Bone marrow (tissue), 2 donors: ENCODE results near the gene SBK3.
"Not testable (repeated sequence)": the region's sequence is repeated elsewhere in the genome, so short reads cannot be mapped to it uniquely, and the experiment has no call there.

Source experiments
- DNase-seq, 2 donors: peaks; one replicate each; lab custom pipeline; 2025; lab: John Stamatoyannopoulos, UW

Gene SBK3

DNA sequence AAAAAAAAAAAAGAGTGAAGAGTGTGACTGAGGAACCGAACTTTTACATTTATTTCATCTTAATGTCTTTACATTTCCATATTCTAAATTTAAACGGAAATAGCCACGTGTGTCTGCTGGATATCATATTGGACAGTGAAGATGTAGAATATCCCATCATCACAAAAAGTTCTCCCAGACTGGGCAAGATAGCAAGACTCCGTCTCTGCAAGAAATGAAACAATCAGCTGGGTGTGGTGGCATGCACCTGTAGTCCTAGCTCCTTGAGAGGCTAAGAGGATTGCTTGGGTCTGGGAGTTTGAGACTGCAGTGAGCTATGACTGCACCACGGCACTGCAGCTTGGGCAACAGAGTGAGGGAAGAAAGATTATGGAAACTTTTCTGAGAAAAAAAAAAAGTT, 31.4 kb upstream of the SBK3 start:
- DNase-seq: no peak

DNA sequence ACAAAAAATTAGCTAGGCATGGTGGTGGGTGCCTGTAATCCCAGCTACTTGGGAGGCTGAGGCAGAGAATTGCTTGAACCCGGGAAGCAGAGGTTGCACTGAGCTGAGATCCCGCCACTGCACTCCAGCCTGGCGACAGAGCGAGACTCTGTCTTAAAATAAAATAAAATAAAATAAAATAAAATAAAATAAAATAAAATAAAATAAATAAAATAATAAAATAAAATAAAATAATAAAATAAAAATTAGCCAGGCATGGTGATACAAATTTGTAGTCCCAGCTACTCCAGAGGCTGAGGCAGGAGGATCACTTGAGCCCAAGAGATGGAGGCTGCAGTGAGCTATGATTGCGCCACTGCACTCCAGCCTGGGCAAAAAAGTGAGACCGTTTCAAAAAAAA, 28.6 kb upstream of the SBK3 start:
- not testable (repeated sequence) for DNase-seq

DNA sequence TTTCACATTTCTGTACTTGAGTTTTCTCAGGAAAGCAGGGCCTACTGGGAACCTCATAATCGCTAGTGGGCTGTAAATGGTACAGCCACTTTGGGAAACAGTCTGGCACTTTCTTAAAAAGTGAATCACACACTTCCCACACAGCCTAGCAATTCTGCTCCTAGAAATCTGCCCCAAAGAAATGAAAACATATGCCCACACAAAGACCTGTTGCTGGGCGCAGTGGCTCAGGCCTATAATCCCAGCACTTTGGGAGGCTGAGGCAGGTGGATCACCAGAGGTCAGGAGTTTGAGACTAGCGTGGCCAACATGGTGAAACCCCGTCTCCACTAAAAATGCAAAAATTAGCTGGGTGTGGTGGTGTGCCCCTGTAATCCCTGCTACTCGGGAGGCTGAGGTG, 24.1 kb upstream of the SBK3 start:
- DNase-seq: not testable (repeated sequence)

DNA sequence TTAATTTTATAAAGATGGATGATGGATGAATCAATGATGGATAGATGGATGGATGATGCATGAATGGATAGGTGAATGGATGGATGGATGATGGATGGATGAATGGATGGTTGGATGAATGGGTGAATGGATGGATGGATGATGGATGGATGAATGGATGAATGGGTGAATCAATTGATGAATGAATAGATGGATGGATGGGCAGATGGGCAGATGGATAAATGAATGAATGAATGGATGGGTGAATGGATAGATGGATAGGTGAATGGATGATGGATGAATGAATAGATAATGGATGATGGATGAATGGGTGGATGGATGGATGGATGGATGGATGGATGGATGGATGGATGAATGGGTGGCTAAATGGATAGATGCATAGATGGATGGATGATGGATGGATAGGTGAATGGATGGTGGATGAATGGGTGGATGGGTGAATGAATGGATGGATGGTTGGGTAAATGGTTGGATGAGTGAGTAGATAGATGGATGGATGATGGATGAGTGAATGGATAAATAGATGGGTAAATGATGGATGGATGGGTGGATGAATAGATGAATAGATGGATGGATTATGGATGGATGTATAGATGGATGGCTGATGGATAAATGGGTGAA, 22.5 kb upstream of the SBK3 start:
- DNase-seq: no peak

DNA sequence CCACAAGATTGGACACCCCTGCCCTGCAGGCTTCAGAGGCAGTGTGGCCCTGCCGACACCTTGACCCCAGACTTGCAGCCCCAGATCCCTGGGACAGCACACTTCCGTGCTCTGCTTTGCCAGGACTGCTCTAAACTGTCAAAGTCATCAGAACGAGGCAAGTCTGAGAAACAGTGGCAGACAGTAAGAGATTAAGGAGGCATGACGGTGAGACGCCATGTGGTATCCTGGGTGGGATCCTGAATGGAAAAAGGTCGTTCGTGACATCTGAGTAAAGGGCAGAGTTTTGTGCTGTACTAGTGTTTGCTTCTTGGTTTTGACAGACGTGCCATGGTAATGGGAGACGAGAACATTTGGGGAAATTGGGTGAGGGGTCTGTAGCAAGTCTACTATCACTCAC, 21.5 kb upstream of the SBK3 start:
- DNase-seq: no peak

DNA sequence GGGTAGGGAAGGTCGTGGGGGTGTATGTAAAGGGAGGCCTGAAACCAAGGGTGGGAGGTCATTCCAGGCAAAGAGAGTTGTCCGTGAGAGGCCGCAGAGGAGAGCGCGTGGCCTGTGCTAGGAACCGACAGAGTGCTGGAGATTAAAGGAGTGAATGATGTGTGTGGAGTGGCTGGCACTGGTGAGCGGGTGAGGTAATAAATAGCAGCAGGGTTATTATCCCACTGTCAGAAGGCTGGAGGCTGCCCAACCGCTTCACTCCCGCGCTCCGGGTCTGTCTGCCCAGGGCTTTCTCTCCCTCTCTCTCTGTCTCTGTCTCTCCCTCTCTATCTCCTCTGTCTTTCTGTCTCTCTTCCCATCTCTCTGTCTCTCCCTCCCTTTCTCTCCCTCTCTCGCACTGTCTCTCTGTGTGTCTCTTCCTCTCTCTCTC, 17.9 kb upstream of the SBK3 start:
- DNase-seq: no peak

DNA sequence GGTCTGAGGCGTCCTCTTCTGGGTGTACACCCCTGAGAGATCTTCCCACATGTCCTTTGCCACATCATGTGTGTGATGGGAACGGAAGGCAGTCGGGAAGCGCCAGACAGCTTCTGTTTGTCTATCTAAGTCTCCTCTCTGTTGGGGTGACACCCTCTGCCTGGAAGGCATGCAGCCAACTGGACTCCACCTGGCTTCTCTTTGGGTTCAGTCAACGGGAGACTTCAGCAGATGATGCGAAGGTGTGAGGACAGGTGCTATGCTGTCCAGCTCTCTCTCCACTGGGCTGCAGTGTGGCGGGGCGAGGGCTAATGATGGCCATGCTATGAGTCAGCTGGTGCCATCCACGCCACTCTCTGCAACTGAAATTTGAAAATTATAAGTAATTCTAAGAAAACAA, 14.3 kb upstream of the SBK3 start:
- no peak for DNase-seq

DNA sequence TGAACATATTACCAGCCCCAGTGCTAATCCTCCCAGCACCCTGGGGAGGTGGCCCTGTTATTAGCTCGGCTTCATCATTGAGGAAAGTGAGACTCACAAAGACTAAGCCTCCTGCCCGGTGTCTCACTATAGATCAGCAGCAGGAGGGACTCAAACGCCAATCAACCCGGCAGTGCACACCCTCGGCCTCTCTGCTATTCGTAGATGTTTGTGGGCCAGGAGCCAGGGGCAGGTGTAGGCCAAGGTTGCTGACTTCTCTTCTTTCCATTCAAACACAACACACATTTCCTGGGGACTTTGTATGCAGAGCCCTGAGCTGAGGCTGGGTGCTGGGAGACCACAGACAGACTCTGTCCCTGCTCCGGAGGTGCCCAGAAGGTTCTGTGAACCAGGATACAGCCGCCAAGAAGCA, 9.4 kb upstream of the SBK3 start:
- DNase-seq: no peak

DNA sequence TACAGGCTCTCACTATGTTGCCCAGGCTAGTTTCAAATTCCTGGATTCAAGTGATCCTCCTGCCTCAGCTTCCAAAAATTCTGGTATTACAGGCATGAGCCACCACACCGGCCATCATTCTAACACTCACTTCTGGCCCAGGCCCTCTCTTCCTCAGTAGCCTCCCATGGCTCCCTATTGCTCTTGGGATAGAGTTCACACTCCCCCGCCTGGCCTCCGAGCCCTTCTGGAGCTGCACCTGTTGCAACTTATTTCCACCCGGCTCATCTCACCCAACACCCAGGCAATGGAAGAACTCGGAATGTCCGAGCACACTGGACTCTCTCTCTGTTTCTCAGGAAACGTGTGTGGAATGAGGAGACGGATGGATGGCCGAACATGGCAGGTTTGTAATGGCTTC, 9.0 kb upstream of the SBK3 start:
- no peak for DNase-seq

DNA sequence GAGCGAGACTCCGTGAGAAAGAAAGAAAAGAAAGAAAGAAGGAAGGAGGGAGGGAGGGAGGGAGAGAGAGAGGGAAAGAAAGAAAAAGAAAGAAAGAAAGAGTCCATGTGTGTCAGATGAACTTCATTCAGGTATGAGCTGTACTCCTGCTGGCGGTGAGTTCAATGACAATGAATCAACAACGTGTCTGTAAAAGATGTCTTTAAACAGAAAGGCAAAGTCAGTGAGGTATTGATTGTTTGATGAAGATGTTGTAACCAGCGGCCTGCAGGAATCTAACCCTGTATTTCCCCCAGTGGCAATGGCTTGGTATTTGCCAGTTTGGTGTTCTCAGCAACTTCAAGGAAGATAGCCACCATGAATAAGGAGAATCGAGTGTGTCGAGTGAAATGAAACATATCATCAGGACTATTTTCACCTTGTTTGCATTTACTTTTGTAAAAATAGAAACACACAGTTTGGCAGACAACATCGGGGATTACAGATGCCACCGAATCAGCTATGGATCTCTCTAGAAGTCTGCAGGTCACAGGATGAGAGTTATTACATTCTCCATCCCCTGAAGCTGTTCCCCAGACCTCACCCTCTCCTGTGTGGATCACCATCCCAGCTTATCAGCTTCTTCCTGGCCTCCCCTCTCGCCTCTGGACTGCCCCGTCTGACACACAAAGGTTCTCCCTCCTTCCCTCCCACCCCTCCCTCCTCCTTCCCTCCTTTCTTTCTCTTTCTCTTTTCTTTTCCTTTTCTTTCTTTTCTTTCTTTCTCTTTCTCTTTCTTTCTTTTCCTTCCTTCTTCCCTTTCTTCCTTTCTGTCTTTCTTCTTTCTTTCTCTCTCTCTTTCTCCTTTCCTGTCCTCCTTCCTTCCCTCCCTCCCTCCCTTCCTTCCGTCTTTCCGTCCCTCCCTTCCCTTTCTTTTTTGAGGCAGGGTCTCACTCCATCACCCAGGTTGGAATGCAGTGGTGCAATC, 8.2 kb upstream of the SBK3 start:
- no peak for DNase-seq

DNA sequence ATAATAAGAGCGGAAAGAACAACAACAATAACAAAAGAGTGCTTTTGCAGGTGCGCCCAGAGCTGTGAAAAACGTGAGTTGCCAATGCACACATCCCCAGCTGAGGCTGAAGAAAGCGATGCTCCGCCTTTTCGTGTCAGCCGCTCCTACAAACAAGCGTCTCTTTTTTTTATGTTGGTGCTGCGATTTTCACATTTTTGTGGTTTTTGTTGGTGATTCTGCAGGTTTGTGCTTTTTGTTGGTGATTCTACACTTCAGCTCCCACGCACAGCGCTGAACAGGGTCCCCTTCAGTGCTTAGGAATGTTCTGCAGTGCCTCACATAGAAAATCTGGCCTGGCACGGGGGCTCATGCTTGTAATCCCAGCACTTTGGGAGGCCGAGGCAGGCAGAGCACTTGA, 7.3 kb upstream of the SBK3 start:
- no peak for DNase-seq

DNA sequence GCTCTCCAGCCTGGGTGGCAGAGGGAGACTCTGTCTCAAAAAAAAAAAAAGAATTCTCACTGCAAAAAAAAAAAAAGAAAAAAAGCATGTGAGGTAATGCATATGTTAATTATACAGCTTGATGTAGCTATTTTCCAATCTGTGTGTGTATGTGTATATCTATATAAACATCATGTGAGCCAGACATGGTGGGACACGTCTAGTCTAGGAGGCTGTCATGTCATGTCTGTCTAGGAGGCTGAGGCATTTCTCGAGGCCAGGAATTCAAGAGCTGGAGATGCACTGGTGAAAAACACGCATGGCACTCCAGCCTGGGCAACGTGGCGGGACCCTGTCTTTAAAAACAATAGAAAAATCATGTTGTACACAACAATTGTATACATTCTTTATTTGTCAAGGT, 6.9 kb upstream of the SBK3 start:
- DNase-seq: no peak

DNA sequence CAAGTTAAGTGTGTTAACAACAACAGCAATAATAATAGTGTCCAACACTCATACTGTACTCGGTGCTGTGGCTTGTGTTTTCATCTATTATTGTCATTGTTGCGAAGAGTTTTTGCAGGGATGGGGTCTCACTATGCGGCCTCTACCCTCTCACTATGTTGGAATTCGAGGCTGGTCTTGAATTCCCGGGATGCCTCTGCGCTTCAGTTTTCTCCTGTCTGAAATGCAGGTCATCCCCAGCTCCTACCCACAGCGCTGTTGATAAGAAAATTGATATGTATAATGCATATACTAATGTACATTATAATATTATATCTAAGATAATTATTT, 4.9 kb upstream of the SBK3 start:
- no peak for DNase-seq

DNA sequence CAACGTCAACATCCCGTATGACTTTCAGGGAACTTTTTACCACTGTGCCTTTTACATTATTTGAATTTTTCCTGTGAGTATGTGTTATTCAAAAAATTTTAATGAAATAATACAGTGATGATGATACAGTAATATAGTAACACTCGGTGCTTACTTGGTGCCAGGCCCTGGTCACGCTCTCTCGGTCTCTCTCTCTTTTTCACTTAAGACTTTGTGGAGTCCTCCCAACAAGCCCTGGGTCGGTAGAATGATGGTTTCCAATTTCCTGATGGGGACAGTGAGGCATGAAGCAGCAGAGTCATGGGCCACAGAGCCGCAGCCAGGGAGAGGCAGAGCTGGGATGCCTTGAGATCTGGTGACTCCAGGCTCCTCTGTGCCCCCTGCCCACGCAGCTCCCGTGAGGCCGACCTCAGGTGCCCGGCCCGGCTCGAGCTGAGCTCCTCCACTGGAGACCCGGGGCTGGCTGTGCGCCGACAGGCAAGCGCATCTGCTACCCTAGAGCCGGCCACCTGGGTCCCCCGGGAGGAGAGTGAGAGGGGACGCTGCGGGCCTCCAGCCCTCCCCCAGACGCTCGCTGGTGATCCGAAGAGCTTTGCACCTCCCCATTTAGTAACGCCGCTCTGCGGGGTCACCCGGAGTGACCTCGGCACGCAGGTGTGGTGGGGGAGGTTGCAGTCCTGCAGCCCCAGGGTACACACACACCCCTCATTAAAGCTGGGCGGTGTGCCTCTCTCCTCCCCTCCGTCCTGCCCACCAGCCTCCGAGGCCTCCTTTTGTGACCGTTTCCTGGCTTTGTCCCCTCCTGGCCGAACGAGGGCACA, 4.4 kb upstream of the SBK3 start:
- DNase-seq: no peak

DNA sequence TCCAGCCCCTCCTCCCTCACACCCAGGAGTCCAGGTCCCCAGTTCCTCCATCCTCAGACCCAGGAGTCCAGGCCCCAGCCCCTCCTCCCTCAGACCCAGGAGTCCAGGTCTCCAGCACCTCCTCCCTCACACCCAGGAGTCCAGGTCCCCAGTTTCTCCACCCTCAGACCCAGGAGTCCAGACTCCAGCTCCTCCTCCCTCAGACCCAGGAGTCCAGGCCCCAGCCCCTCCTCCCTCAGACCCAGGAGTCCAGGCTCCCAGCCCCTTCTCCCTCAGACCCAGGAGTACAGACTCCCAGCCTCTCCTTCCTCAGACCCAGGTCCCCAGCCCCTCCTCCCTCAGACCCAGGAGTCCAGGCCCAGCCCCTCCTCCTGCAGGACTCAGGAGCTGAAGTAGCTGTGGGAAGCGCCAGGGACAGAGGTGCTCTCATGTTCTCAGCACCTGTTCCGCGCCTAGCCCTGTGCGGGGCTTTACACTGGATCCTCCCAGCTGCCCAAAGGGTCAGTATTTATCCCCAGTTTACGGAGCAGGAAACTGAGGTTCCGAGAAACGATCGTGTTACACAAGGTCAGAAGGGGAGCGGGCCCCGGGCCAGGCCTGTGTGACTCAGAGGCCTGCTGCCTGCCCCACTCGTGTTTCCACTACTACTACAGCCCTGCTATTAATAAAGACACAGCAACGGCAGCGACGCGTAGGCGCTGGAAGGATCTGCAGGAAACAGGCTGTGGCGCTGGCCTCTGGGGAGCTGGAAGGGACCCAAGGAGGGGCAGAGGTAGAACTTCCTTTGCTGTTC, 1.7 kb upstream of the SBK3 start:
- peak; percentile 3 to 80 for DNase-seq

DNA sequence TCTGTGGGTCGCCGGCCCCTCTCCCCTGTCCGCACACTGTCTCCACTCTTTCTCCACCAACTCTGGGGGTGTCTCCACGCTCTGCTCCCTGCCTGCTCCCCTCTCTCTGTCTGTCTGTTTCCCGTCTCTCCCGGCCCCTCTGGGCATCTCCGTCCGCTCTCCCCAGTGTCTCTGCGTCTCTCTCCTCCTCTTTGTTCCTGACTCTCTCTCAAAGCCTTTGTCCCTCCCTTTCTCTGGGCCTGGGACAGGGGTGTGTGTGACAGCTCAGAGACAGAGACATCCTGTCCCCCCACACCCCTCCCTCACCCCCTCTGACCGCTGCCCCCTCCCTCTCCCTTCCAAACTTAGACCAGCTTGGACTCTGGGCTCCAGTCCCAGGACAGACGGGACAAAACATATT, 668 bp upstream of the SBK3 start:
- no peak for DNase-seq

DNA sequence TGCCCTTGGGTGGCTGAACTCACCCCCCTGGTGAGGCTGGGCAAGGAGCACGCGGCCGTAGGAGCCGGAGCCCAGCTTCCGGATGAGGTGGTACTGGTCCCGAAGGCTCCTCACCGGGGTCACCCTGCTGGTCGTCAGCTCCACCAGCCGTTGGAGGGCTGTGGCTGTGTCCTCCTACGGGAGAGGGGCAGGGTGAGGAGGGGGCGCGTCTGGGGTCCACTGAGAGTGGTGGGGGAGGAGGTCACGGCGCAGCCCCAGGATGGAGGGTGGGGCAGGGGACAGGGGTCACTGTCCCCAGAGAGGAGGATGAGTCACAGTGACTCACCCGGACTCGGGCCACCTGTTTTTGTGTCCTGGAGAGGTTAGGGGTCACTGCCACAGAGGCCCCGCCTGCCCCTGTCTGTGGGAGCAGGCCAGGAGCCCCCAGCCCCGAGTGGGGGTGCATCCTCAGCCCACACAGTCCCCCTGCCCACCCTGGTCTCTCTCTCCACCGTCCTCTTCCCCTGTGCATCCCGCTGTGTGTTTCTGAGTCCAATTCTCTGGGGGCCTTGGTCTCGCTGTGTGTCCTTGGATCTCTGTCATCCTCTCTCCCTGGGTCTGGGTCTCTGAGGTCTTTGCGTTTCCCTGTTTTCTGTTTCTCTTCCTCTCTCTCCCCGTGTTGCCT, 435 bp downstream of the SBK3 start:
- no peak for DNase-seq

DNA sequence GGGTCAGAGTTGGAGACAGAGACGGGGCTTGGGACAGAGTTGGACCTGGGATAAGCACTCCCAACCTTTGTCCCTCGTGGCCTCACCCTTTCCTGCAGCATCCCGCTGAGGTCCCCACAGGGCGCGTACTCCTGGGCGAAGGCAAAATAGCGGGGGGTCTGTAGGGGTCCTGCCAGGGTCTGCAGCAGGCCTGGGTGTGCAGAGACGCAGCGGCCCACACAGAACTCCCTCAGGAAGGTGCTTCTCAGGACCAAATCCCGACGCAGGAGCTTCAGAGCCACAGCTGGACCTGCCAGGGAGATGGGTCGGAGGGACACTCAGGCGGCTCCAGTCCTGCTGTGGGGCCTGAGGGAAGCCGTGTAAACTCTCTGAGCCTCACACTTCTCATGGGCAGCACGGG, 1.3 kb downstream of the SBK3 start:
- DNase-seq: no peak

DNA sequence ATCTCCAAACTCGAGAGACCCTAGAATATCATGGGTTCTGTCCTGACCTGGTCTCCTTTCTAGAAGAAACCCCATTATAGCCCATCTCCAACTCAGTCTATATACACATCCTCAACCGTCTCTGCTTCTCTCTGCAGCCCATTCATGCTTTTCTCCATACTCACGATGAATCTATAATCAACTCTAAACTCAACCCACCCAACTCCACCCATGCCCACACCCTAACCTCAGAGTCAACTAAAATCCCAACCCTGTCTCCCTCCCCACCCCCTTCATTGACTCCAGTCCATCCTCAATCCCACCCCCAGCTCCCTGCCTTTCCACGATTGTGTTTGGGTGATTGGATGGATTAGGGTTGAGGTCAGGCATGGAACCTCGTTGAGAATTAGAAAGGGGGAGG, 1.8 kb downstream of the SBK3 start:
- DNase-seq: no peak

DNA sequence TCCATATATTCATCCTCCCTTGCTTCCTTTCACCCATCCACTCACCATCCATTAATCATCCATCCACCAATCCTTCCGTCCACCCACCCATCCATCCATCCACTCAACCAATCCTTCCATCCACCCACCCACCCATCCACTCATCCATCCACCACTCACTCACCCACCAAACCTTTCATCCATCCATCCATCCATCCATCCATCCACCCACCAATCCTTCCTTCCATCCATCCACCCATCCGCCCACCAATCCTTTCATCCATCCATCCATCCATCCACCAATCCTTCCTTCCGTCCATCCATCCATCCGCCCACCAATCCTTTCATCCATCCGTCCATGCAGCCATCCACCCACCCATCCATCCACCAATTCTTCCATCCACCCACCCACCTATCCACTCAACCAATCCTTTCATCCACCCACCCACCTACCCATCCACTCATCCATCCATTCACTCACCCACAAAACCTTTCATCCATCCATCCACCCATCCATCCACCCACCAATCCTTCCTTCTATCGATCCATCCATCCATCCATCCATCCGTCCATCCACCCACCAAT, 3.0 kb downstream of the SBK3 start:
- no peak for DNase-seq

DNA sequence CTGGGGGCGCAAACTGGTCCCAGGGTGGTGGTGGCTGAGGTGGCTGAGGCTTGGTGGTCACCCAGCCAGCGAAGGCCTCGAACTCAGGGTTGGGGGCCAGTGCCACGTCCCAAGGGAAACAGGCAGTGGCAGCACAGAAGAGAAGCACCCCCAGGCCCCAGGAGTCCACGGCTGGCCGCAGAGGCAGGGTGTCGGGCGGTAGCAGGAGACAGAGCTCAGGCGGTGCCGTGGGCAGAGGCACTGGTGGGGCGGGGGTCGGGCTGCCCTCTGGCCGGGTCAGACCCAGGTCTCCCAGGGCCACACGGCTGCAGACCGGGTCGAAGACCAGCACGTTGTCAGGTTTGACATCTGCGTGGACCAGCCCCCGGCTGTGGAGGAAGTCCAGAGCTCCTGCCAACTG, 4.3 kb downstream of the SBK3 start:
- DNase-seq: no peak
